Fibroblast of pulmonary artery (primary cell): ENCODE measurements around the gene SNTG2.
"Not testable (repeated sequence)": the region's sequence is repeated elsewhere in the genome, so short reads cannot be mapped to it uniquely, and the experiment has no call there.

Experiments used
- DNase-seq: peaks from one replicate; pipeline ENCODE4 v3.0.0-alpha.2; 2010; ENCODE audit warnings: low read depth
- H3K4me3 ChIP-seq: replicated peaks from 2 replicates; pipeline ENCODE4 v1.5.1; 2011; ENCODE audit warnings: low read depth, mild to moderate bottlenecking, control low read depth, low read length, moderate library complexity
- TF ChIP-seq, protein P1 (sequence below): IDR thresholded peaks from 2 replicates; pipeline ENCODE4 v1.5.1; 2011; ENCODE audit warnings: mild to moderate bottlenecking, control low read depth, low read length, inconsistent platforms; ENCODE audit errors: missing control alignments

SNTG2 gene

DNA sequence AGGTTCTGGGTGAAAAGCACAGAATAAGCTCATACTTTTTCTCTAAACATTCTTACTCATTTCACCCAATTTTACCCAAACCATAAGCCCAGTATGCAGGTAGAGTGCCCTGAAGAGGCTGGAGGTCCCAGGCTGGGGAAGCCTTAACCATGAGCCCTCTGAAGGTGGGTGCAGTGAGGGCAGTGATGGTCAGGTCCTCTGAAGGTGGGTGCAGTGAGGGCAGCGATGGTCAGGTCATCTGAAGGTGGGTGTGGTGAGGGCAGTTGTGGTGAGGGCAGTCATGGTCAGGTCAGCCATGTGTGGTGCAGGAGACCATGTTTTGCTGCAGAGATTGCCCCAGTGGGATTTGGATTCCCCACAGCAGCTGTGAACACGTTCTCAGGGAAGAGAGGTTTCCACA, 148.8 kb downstream of the SNTG2 start:
- no peak overlapping the region for H3K4me3 ChIP-seq
- TF ChIP-seq, protein P1, sequence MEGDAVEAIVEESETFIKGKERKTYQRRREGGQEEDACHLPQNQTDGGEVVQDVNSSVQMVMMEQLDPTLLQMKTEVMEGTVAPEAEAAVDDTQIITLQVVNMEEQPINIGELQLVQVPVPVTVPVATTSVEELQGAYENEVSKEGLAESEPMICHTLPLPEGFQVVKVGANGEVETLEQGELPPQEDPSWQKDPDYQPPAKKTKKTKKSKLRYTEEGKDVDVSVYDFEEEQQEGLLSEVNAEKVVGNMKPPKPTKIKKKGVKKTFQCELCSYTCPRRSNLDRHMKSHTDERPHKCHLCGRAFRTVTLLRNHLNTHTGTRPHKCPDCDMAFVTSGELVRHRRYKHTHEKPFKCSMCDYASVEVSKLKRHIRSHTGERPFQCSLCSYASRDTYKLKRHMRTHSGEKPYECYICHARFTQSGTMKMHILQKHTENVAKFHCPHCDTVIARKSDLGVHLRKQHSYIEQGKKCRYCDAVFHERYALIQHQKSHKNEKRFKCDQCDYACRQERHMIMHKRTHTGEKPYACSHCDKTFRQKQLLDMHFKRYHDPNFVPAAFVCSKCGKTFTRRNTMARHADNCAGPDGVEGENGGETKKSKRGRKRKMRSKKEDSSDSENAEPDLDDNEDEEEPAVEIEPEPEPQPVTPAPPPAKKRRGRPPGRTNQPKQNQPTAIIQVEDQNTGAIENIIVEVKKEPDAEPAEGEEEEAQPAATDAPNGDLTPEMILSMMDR = no peak
- DNase-seq = no peak

DNA sequence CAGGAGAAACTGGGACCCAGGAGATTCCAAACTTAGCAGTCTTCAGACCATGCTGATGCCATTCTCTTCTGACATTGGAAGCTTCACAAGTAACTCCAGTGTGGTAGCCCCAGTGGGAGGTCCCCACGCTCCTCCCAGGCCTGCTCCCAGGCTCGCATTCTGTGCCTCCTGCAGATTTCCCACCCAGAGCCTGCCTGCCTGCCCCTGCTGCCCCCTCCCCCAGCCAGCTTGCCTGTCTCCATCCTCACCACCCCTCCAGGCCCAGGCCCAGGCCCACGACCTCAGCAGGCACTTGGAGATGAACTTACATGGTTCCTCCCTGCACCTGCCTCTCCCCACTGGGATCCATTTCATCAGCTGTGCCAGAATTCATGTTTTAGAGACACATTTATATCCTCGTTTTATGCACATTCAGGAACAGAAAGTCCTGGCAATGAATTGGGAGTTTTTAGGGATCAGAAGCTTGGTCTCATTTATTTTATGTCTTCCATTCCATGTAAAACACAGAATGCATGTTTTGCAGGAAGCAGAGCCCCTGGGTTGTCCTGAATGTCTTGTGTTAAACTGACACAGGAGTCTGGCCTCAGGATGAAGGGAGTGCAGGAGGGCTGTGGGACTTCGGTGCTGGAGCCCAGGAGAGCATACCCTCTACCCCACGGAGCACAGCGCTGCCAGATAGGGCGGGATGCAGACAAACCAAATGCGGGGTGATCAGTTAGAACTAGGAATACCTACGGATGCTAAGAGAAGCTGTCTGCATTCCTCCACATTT, 150.5 kb downstream of the SNTG2 start:
- no peak for DNase-seq
- TF ChIP-seq, protein P1 = no peak
- H3K4me3 ChIP-seq = no peak overlapping the region

GRCh38 chr2:1101982-1102590, 151.4 kb downstream of the SNTG2 start:
- DNase-seq = no peak
- TF ChIP-seq, protein P1 = no peak
- H3K4me3 ChIP-seq = no peak overlapping the region

- no peak for DNase-seq
- H3K4me3 ChIP-seq = no peak overlapping the region
- TF ChIP-seq, protein P1 = no peak
Measured at GRCh38 chr2:1104364-1104763, 153.7 kb downstream of the SNTG2 start.

DNA sequence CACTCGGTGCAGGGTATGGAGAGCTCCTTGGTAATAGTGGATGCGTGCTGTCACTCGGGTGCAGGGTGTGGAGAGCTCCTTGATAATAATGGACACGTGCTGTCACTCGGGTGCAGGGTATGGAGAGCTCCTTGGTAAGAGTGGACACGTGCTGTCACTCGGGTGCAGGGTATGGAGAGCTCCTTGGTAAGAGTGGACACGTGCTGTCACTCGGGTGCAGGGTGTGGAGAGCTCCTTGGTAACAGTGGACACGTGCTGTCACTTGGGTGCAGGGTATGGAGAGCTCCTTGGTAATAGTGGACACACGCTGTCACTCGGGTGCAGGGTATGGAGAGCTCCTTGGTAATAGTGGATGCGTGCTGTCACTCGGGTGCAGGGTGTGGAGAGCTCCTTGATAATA, 155.7 kb downstream of the SNTG2 start:
- not testable (repeated sequence) for H3K4me3 ChIP-seq, DNase-seq

DNA sequence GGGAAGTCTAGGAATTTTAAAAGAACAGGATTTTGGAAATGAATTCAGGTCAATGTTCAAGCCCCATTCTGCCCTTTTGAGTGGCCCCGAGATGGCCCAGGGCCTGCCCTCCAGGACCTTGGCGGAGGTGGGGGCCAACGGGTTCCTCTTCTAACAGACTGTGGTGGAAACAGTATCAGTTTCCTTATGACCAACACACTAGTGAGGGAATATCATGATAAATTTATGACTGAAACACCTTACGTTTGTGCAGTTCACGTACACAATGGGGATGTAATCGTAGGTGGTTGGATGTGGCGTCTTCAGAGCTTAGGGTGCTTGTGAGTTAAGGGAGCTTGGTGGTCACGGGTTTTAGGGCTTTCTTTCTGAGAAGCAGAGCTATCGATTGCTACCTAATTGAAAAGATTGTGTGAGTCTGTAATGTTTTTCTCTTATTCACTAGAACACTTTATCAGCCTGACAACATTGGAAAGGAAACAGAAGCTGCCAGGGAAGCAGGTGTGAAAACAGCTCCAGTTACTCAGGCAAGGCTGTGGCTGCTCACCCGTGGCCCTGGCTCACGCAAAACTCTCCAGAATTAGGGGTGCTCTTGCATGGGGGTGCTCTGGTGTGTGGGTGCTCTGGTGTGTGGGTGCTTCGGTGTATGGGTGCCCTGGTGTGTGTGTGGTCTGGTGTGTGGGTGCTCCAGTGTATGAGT, 165.3 kb downstream of the SNTG2 start:
- no peak overlapping the region for H3K4me3 ChIP-seq
- no peak for DNase-seq
- TF ChIP-seq, protein P1 = no peak

DNA sequence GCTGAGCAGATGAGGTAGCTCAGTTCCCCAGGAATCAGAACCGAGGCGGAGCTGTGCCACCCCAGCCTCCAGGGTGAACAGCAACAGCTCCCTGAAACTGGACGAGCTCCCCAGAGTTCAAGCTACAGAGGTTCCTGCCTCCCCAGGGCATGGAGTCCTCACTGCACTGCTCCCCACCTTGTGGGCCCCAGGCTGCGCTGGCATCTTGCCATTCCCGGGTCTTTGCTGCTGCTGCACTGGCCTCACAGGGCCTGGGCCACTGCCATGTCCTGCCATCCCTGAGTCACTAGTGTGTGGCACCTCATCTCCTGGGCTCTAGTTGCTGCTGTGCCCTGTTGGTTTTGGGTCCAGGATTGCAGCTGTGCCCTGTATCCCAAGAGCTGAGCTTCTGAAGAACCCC, 166.9 kb downstream of the SNTG2 start:
- DNase-seq = no peak
- TF ChIP-seq, protein P1 = no peak
- no peak overlapping the region for H3K4me3 ChIP-seq
